H9 (cell line): ENCODE results near the gene ARHGAP24. TPM values are rescaled to one million over a fixed set of nuclear protein-coding genes. Genes with fewer than 3 reads are reported as not detected.

Experiments
- DNase-seq: peaks from one replicate; pipeline ENCODE4 v3.0.0-alpha.2; 2017
- H2AFZ ChIP-seq: one replicate; pipeline ENCODE4 v1.6.1; 2013; ENCODE audit warnings: mild to moderate bottlenecking, low read length, control low read depth, moderate library complexity
- H2AK5ac ChIP-seq: 2 replicates; pipeline ENCODE4 v1.6.1; 2013; ENCODE audit warnings: low read length, control low read depth, mixed read lengths; ENCODE audit not compliant: insufficient read length
- H2BK120ac ChIP-seq: one replicate; pipeline ENCODE4 v1.6.1; 2013; ENCODE audit warnings: low read depth, mild to moderate bottlenecking, low read length, control low read depth, inconsistent platforms; ENCODE audit not compliant: poor library complexity, severe bottlenecking
- H2BK12ac ChIP-seq: 2 replicates; pipeline ENCODE4 v1.6.1; 2013; ENCODE audit warnings: low read length, control low read depth, mixed read lengths, low read depth; ENCODE audit not compliant: insufficient read length
- H2BK15ac ChIP-seq: 2 replicates; pipeline ENCODE4 v1.6.1; 2013; ENCODE audit warnings: low read depth, low read length, control low read depth
- H2BK20ac ChIP-seq: one replicate; pipeline ENCODE4 v1.6.1; 2013; ENCODE audit warnings: low read depth, mild to moderate bottlenecking, low read length, control low read depth, inconsistent platforms; ENCODE audit not compliant: poor library complexity, severe bottlenecking
- H2BK5ac ChIP-seq: 2 replicates; pipeline ENCODE4 v1.6.1; 2013; ENCODE audit warnings: low read length, control low read depth, mixed read lengths; ENCODE audit not compliant: insufficient read length
- H3K14ac ChIP-seq: 2 replicates; pipeline ENCODE4 v1.6.1; 2013; ENCODE audit warnings: low read length, control low read depth; ENCODE audit not compliant: insufficient read depth
- H3K18ac ChIP-seq: 2 replicates; pipeline ENCODE4 v1.6.1; 2013; ENCODE audit warnings: low read depth, mild to moderate bottlenecking, mixed read lengths, low read length, control low read depth; ENCODE audit not compliant: insufficient read length
- H3K23ac ChIP-seq: 2 replicates; pipeline ENCODE4 v1.6.1; 2013; ENCODE audit warnings: low read length, control low read depth, mixed read lengths, low read depth; ENCODE audit not compliant: insufficient read length
- H3K23me2 ChIP-seq: 2 replicates; pipeline ENCODE4 v1.6.1; 2013; ENCODE audit warnings: low read depth, mild to moderate bottlenecking, mixed read lengths, low read length, control low read depth; ENCODE audit not compliant: insufficient read length, poor library complexity, severe bottlenecking
- H3K27ac ChIP-seq: 2 replicates; pipeline ENCODE4 v1.5.1; 2013; ENCODE audit warnings: low read length, control low read depth, mixed read lengths, low read depth; ENCODE audit not compliant: insufficient read length
- H3K27me3 ChIP-seq: 2 replicates; pipeline ENCODE4 v1.6.1; 2013; ENCODE audit warnings: low read length, control low read depth, inconsistent platforms; ENCODE audit not compliant: insufficient read depth
- H3K4ac ChIP-seq: 2 replicates; pipeline ENCODE4 v1.6.1; 2013; ENCODE audit warnings: low read depth, mild to moderate bottlenecking, control low read depth, inconsistent platforms, low read length, moderate library complexity
- H3K4me1 ChIP-seq: 2 replicates; pipeline ENCODE4 v1.6.1; 2013; ENCODE audit warnings: low read length, control low read depth, inconsistent platforms; ENCODE audit not compliant: insufficient read depth
- H3K4me2 ChIP-seq: 2 replicates; pipeline ENCODE4 v1.6.1; 2013; ENCODE audit warnings: low read length, control low read depth, mixed read lengths; ENCODE audit not compliant: insufficient read length, insufficient read depth
- H3K56ac ChIP-seq: 2 replicates; pipeline ENCODE4 v1.6.1; 2013; ENCODE audit warnings: low read depth, mild to moderate bottlenecking, mixed read lengths, low read length, control low read depth; ENCODE audit not compliant: insufficient read length
- H3K79me1 ChIP-seq: 2 replicates; pipeline ENCODE4 v1.6.1; 2013; ENCODE audit warnings: low read depth, mild to moderate bottlenecking, moderate library complexity, low read length, control low read depth, inconsistent platforms; ENCODE audit not compliant: insufficient read depth, poor library complexity, severe bottlenecking
- H3K79me2 ChIP-seq: 2 replicates; pipeline ENCODE4 v1.6.1; 2013; ENCODE audit warnings: low read length, control low read depth, inconsistent platforms; ENCODE audit not compliant: insufficient read depth
- H3K9ac ChIP-seq: 2 replicates; pipeline ENCODE4 v1.6.1; 2013; ENCODE audit warnings: low read length, control low read depth, mixed read lengths; ENCODE audit not compliant: insufficient read length; ENCODE audit errors: extremely low read depth
- H3K9me3 ChIP-seq: one replicate; pipeline ENCODE4 v1.6.1; 2013; ENCODE audit warnings: low read depth, low read length, inconsistent platforms; ENCODE audit not compliant: control insufficient read depth
- H3T11ph ChIP-seq: one replicate; pipeline ENCODE4 v1.6.1; 2013; ENCODE audit warnings: mild to moderate bottlenecking, low read length, control low read depth, inconsistent platforms
- H4K20me1 ChIP-seq: one replicate; pipeline ENCODE4 v1.6.1; 2013; ENCODE audit not compliant: control insufficient read depth, insufficient read length, insufficient read depth
- H4K5ac ChIP-seq: 2 replicates; pipeline ENCODE4 v1.6.1; 2013; ENCODE audit warnings: low read depth, mild to moderate bottlenecking, mixed read lengths, low read length, control low read depth; ENCODE audit not compliant: insufficient read length
- H4K8ac ChIP-seq: replicated peaks from 2 replicates; pipeline ENCODE4 v1.6.1; 2013; ENCODE audit warnings: low read length, control low read depth, mixed read lengths, low read depth; ENCODE audit not compliant: insufficient read length
- H4K91ac ChIP-seq: 2 replicates; pipeline ENCODE4 v1.6.1; 2013; ENCODE audit warnings: low read depth, mild to moderate bottlenecking, moderate library complexity, mixed read lengths, low read length, control low read depth; ENCODE audit not compliant: insufficient read length
- H3K27ac Mint-ChIP-seq, 3 experiments: 2 replicates in 2 of 3; 3 replicates in 1 of 3; pipeline ENCODE4 v1.8.0; 2020 to 2021; ENCODE audit warnings: mixed read lengths in 3 of 3, mild to moderate bottlenecking in 1 of 3, moderate library complexity in 1 of 3
- H3K27me3 Mint-ChIP-seq: 2 replicates; pipeline ENCODE4 v1.8.0; 2021; ENCODE audit warnings: low read depth, mild to moderate bottlenecking, moderate library complexity, mixed read lengths
- H3K36me3 Mint-ChIP-seq, 3 experiments: 2 replicates in 2 of 3; 3 replicates in 1 of 3; pipeline ENCODE4 v1.8.0; 2020 to 2021; ENCODE audit warnings: low read depth in 3 of 3, mixed read lengths in 3 of 3; ENCODE audit not compliant: insufficient read depth in 1 of 3
- H3K4me1 Mint-ChIP-seq, 2 experiments: 2 replicates each; pipeline ENCODE4 v1.8.0; 2020; ENCODE audit warnings: mixed read lengths in 2 of 2
- H3K4me3 Mint-ChIP-seq, 2 experiments: 2 replicates in 1 of 2; 3 replicates in 1 of 2; pipeline ENCODE4 v1.8.0; 2020 to 2021; ENCODE audit warnings: mild to moderate bottlenecking in 2 of 2, mixed read lengths in 2 of 2, moderate library complexity in 1 of 2
- H3K9me3 Mint-ChIP-seq, 2 experiments: 2 replicates in 1 of 2; 3 replicates in 1 of 2; pipeline ENCODE4 v1.8.0; 2020; ENCODE audit warnings: mild to moderate bottlenecking in 2 of 2, mixed read lengths in 2 of 2, moderate library complexity in 1 of 2
- CTCF ChIP-seq: fragments of 200-600 bp; sonication (generic); conservative IDR thresholded peaks from 3 replicates; pipeline ENCODE4 v1.8.0; 2021; ENCODE audit warnings: antibody characterized with exemption, mild to moderate bottlenecking
- WGBS: extraction: QIAGEN DNeasy Blood & Tissue Kit; methylation state at CpG from one replicate; pipeline ENCODE4 v1.1.7; 2013; ENCODE audit warnings: missing lambda C conversion rate, low lambda C conversion rate, mixed read lengths; ENCODE audit not compliant: insufficient read length; ENCODE audit errors: extremely low coverage; 5-methylcytosine and 5-hydroxymethylcytosine counted together
- total RNA-seq: library from RNA; stranded (reverse); gene quantifications from 2 replicates; pipeline ENCODE4 v1.2.1, GENCODE V29; 2021

The ARHGAP24 gene
- total RNA-seq, 1 experiment from 2014 or later, result 0.37 TPM

- Histone ChIP-seq H3K79me1 (no peaks in the 10 kb centered on the region), H3K23ac (no peak overlapping the region), H2BK12ac (no peak overlapping the region), H4K20me1 (no peaks in the 10 kb centered on the region), H2BK120ac (no peak overlapping the region), H3K9me3 (no peaks in the 10 kb centered on the region), H2AK5ac (no peak overlapping the region), H3K23me2 (no peaks in the 10 kb centered on the region), H3K14ac (no peak overlapping the region), H3K4ac (no peak overlapping the region), H3K56ac (no peak overlapping the region), H2BK5ac (no peak overlapping the region), H4K8ac (no peak overlapping the region), H2BK15ac (no peak overlapping the region), H3K27ac (no peak overlapping the region), H4K91ac (no peak overlapping the region), H4K5ac (no peak overlapping the region), H3K9ac (no peak overlapping the region), H2BK20ac (no peak overlapping the region), H3K79me2 (no peaks in the 10 kb centered on the region), H3K27me3 (no peaks in the 10 kb centered on the region), H3T11ph (no peak overlapping the region), H2AFZ (no peak overlapping the region), H3K18ac (no peak overlapping the region), H3K4me1 (no peaks in the 10 kb centered on the region), H3K4me2 (no peak overlapping the region)
- Mint-ChIP-seq H3K27me3 (no peaks in the 10 kb centered on the region; the same call in 1 of the 2 replicates), H3K9me3 (no peaks in the 10 kb centered on the region), H3K4me3 (no peak overlapping the region), H3K36me3 (no peaks in the 10 kb centered on the region), H3K27ac (no peak overlapping the region), H3K4me1 (no peaks in the 10 kb centered on the region)
- WGBS, result no CpG with 5 or more reads among the region's 2 CpGs
- no peak for DNase-seq
- no peak for TF ChIP-seq CTCF
Measured at GRCh38 chr4:85615952-85616351, 141.0 kb downstream of the ARHGAP24 start.
